Tongue (tissue), 2 donors: ENCODE data around the gene KRTAP12-2. TPM values are rescaled to one million over a fixed set of nuclear protein-coding genes. Genes with fewer than 3 reads are reported as not detected.

Experiments used
- DNase-seq: peaks from one replicate; pipeline ENCODE4 v3.0.0-alpha.2; 2015
- total RNA-seq: library from RNA; depleted of rRNA; stranded (reverse); fragments of >200 nt; gene quantifications from one replicate; pipeline ENCODE4 v1.2.3, GENCODE V29; 2014

KRTAP12-2 gene
- not detected for total RNA-seq

- DNase-seq: peak; percentile 53
Measured at GRCh38 chr21:44666401-44667320, at the start of gene KRTAP12-2. Gene KRTAP12-2, minus strand, starts transcription at chr21:44666927. Its CDS starts 41 bp downstream, at chr21:44666886.

GRCh38 chr21:44714905-44715304, 48.2 kb upstream of the KRTAP12-2 start:
- no peak for DNase-seq

GRCh38 chr21:44713846-44714245, 47.1 kb upstream of the KRTAP12-2 start:
- no peak for DNase-seq

GRCh38 chr21:44713130-44713529, 46.4 kb upstream of the KRTAP12-2 start:
- no peak for DNase-seq

GRCh38 chr21:44712203-44713028, 45.7 kb upstream of the KRTAP12-2 start:
- no peak for DNase-seq

GRCh38 chr21:44711327-44712202, 44.8 kb upstream of the KRTAP12-2 start, which contains the start of gene TSPEAR:
Gene TSPEAR, minus strand, starts transcription at chr21:44711572. Its CDS starts 58 bp downstream, at chr21:44711514.
- DNase-seq: no peak

- DNase-seq: peak; percentile 37
Measured at GRCh38 chr21:44710756-44711326, 44.1 kb upstream of the KRTAP12-2 start.

GRCh38 chr21:44710294-44710665, 43.6 kb upstream of the KRTAP12-2 start:
- no peak for DNase-seq

GRCh38 chr21:44709426-44710293, 42.9 kb upstream of the KRTAP12-2 start:
- DNase-seq: peak; percentile 53

- no peak for DNase-seq
Measured at GRCh38 chr21:44708866-44709425, 42.2 kb upstream of the KRTAP12-2 start.

- DNase-seq: no peak
Measured at GRCh38 chr21:44708213-44708865, 41.6 kb upstream of the KRTAP12-2 start.

- DNase-seq: no peak
Measured at GRCh38 chr21:44706706-44707581, 40.2 kb upstream of the KRTAP12-2 start.

GRCh38 chr21:44706026-44706705, 39.4 kb upstream of the KRTAP12-2 start:
- DNase-seq: no peak

- no peak for DNase-seq
Measured at GRCh38 chr21:44704636-44705001, 37.9 kb upstream of the KRTAP12-2 start.

GRCh38 chr21:44703731-44704635, 37.3 kb upstream of the KRTAP12-2 start:
- DNase-seq: no peak

GRCh38 chr21:44702973-44703730, 36.4 kb upstream of the KRTAP12-2 start:
- DNase-seq: no peak
